NCI-H82 treated with DMSO at 0.1 percent for 48 hours (cell line): ENCODE data around the gene CAMK1D.

Source experiments
- DNase-seq: peaks from one replicate; lab custom pipeline; 2025; ENCODE audit not compliant: unreplicated experiment; lab: John Stamatoyannopoulos, UW

CAMK1D gene

GRCh38 chr10:12781976-12782375 lies 432.6 kb downstream of the CAMK1D start:
- no peak for DNase-seq

- no peak for DNase-seq
Observed at GRCh38 chr10:12782537-12782936, 433.2 kb downstream of the CAMK1D start.

- no peak for DNase-seq
Observed at GRCh38 chr10:12783293-12783692, 433.9 kb downstream of the CAMK1D start.

- DNase-seq, result no peak
Observed at GRCh38 chr10:12784646-12785045, 435.3 kb downstream of the CAMK1D start.

- DNase-seq, result no peak
Observed at GRCh38 chr10:12785415-12785831, 436.1 kb downstream of the CAMK1D start.

- DNase-seq, result no peak
Observed at GRCh38 chr10:12787297-12787696, 437.9 kb downstream of the CAMK1D start.

GRCh38 chr10:12788277-12788676 lies 438.9 kb downstream of the CAMK1D start:
- DNase-seq, result no peak

- DNase-seq, result no peak
Observed at GRCh38 chr10:12790270-12790669, 440.9 kb downstream of the CAMK1D start.

- no peak for DNase-seq
Observed at GRCh38 chr10:12791728-12792127, 442.4 kb downstream of the CAMK1D start.

- DNase-seq, result no peak
Observed at GRCh38 chr10:12792889-12793556, 443.7 kb downstream of the CAMK1D start.

- no peak for DNase-seq
Observed at GRCh38 chr10:12795315-12796110, 446.2 kb downstream of the CAMK1D start.

GRCh38 chr10:12796401-12797160 lies 447.2 kb downstream of the CAMK1D start:
- no peak for DNase-seq

- DNase-seq, result no peak
Observed at GRCh38 chr10:12797471-12798262, 448.3 kb downstream of the CAMK1D start.

GRCh38 chr10:12799144-12799543 lies 449.8 kb downstream of the CAMK1D start:
- DNase-seq, result no peak

- no peak for DNase-seq
Observed at GRCh38 chr10:12799714-12800113, 450.4 kb downstream of the CAMK1D start.

- DNase-seq, result no peak
Observed at GRCh38 chr10:12800302-12800701, 451.0 kb downstream of the CAMK1D start.

GRCh38 chr10:12801214-12802087 lies 452.1 kb downstream of the CAMK1D start:
- no peak for DNase-seq

GRCh38 chr10:12803776-12804175 lies 454.4 kb downstream of the CAMK1D start:
- DNase-seq, result no peak

GRCh38 chr10:12806228-12807095 lies 457.1 kb downstream of the CAMK1D start:
- DNase-seq, result no peak
